Measurements from ENCODE around the gene CA9.
A peak's percentile ranks its signal among the peaks of the same experiment; 100 is the strongest.

Gene CA9

DNA sequence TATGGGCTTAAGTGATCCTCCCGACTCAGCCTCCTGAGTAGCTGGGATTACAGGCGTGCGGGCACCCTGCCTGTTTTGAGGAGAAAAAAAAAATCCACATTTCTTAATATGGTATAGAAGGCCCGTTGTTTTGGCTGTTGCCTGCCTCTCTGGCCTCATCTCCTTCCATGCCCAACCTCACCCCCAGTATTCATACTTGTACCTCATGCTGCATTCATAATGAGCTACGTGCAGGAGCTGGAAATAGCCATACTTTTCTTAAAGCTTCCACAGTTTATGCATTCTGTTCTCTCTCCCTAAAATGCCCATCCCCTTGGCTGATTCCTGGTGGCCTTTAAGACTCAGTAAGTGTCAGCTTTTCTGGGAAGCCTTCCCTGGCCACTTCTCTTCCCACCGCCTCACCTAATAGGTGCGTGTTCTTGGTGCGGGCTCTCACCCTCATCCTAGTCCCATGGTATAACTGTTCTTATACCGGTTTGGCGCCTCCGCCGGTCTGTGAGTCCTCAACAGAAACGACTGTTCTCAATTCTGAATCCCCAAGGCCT, 18.1 kb downstream of the CA9 start:
- DNase-seq = no peak

DNA sequence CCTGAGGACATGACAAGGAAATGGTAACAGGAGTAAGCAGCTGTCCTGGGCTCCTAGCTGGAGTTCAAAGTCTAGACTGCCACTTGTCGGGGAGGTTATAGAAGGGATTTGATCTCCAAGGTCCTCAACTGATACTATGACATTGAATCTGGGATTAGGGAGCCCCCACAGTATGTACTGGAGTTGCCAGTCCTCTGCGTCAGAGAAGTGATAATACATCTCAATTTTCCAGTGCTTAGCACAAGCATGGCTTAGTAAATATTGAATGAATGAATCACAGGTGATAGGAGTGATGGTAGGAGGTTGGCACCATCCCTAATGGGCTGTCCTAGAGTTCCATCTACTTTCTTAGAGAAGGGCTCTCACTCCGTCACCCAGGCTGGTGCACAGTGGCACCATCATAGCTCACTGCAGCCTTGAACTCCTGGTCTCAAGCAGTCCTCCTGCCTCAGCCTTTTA, 22.2 kb downstream of the CA9 start:
- DNase-seq = no peak

DNA sequence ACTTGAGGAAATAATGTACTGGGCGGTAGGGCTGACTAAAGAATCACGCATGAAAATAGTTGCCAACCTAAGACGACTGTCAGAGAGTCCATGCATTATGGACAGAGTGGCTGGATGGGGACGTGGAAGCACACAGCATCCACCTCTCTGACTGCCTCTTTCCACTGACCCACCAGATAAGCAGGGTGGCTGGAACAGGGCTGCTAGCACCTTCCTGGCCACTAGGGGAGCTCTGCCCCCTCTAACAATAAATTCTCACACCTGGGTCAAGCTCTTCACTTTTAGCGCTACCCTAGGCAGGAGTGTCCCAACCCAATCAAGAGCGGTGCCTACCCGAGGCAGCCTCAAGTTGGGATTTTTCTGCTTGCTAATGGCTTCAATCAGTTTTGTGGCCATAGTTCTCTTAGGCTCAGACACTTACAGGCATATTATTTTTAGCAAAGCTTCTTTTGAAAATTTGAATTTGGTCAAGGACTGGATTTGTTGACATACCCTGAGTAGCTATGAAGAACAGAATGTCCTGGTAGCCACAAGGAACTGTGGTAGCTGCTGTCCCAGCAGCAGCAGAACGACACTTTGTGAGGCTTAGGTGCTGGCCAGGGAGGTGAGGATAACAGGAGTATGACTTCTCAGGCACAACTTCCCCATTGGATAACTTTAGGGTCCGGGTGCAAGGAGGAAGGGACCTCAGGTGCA, 22.9 kb downstream of the CA9 start:
- peak; percentile 59 to 67 for DNase-seq

DNA sequence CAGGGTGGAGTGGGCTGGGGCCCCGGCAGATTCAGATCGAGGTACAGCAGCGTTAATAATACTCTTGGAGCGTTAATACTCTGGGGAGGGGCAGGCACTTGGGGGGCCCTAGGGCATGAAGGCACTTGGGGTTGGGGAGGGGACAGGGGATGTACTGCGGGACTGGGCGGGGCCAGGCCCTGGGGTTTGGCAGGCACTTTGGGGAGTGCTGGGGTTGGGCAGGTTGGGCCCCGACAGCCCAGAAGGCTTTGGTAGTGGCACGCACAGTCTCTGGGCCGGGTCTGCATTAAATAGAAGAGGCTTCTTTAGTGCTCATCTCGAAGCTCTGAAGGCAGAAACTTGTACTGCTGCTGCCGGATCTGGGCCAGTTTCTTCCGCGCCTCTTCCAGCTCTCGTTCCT, 23.8 kb downstream of the CA9 start:
- DNase-seq = no peak

DNA sequence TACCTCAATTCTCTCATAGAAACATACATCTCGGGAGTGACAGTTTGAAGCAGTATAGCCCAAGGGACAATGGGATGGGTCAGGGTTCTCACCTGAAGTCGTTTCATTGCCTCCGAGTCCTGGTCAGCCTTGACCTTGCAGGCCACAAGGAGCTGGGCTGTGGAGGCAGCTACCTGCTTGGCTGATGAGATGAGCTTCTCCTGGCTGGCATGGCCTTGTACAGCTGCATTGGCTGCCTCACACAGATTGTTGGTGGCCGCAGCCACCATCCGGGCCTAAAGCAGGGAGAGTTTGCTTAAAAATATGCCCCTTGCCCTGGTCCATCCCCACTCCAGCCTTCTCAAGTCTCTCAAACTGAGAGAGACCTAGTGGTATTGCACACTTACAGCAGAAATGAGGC, 24.5 kb downstream of the CA9 start:
- DNase-seq = no peak

DNA sequence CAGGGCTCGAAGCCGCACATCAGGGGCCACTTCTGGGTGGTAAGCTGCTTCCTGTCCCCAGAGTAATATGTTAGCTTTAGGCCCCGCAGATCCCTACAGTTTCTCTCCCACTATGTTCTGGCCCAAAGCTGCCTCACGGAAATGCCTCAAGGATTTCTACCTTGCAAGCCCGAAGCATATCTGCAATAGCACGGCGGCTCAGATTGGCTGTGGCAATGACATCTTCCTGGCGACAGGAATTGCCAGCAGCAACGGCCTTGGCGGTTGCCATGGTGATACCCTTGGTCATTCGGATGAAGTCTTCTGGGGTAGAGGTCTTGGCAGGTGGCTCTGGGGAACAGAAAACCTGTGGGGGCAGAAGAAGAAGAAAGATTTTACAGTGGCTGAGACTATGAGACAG, 26.3 kb downstream of the CA9 start:
- DNase-seq = no peak

DNA sequence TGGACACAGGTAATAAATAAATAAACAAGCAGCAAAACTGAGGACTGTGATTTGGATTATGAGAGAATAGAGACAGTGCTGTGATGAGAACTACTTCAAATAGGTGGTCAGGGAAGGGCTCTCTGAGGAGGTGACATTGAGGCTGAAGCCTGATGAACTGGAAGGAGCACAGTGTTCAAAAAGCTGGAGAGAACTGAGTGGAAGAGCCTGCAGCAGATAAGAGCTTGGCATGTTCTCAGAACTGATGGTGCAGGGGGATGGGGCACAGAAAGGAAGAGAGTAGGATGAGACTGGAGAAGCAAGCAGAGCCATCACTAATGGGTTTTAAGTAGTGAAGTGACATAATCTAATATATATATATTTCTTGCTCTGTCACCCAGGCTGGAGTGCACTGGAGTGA, 27.2 kb downstream of the CA9 start:
- no peak for DNase-seq

DNA sequence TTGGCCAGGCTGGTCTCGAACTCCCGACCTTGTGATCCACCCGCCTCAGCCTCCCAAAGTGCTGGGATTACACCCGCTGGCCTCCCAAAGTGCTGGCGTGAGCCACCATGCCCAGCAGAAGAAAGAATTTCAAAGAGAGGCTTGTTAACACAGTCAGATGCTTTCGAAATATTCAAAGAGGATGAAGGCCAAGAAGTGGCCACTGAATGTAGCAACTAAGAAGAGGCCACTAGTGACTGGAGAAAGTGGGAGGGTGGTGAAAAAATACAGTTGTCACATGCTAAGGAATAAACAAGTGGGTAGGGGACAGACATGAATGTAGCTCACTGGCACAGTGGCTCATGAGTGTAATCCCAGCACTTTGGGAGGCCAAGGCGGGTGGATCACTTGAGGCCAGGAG, 29.0 kb downstream of the CA9 start:
- DNase-seq = no peak

DNA sequence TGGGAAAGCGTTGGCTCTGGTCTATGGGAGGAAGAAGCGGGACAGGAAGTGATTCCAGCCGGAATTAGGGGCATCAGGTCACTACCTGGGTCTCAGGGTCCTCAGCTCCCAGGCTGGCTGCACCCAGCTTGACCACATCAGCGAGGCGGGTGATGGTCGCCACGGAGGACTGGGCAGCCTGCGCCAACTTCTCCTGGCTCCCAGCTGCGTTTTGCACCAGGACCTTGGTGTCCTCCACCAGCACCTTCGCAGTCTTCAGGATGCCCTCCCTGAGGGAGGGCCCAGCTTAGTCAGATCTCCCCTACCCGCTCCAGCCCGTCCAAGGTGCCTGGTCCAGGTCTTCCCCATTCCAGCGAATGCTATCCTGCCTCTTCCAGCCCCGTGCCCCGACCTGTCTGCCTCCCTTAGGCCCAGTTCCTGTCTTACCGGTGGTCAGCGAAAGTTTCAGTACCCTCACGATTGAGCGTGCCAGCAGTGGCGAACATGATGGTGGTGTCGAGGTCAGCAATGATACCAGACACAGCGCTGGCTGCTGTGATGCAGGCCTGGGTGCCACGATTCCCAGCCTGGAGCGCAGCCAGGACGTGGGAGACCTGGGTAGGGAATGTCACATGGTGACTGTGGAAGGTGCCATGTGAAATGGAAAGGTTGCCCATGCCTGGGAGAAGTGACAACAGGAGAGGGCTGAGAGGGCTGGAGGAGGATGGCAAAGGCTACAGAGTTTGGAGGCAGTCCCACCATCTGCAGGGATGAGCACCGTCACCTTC, 30.4 kb downstream of the CA9 start:
- DNase-seq = no peak

DNA sequence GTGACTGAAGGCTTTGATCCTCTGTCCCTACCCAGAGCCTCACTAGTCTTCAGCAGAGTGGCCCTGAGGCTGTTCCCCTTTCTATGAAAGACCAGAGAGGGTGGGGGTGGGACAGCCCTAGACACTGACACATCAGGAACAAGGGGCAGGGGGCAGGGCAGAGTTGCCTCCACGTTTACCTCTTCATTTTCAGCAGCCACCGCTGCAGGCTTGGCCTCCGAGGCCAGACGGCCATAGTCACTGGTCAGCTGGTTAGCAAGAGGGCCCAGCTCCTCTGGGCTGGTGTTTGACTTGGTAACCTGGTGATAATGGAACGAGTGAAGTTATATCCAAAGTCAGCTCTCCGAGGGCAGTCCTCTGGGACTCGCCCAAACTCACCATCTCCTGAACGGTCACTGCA, 31.6 kb downstream of the CA9 start:
- no peak for DNase-seq

DNA sequence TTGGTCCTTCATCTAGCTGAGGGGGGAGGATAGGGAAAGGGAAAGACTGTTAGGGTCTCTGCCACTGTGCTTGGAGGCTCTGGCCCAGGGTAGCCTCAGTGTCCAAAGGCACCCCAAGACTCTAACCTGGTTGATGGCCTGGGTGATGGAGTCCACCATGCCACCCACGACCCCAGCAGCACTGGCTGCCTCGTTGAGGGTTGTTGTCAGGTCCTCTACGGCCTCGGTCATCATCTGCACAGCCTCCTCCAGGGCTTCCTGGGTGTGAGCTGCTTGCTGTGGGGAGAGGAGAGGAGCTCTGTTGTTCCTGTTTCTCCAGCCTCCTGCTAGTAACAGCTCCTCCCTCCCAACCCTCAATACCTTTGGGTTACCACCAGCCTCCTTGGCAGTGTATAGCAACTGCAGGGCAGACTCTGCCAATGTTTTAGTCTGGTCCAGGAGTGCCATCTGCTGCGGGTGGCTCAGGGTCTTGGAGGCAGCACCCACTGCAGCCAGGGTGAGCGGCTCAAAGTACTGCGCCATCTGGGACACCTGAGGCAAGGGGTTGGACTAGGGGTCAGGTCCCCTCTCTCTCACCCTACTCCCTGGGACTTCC, 32.2 kb downstream of the CA9 start:
- DNase-seq = no peak

DNA sequence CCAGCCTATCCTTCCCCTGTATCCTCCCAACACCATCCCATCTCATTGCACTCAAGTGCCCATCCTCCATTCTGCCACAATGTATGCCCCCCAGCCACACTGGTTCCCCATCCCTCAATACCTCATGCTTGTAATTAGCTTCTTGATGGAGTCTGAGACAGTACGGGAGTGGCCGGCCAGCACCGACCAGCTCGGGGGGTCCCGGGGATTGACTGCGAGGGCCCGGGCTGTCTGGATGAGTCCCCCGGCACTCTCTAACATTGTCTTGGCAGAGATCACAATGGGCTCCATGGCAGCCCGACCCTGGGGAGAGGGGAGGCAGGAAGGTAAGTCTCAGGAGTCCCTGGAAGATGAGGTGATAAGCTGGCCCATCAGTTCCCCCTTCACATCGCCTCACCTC, 33.2 kb downstream of the CA9 start:
- no peak for DNase-seq

DNA sequence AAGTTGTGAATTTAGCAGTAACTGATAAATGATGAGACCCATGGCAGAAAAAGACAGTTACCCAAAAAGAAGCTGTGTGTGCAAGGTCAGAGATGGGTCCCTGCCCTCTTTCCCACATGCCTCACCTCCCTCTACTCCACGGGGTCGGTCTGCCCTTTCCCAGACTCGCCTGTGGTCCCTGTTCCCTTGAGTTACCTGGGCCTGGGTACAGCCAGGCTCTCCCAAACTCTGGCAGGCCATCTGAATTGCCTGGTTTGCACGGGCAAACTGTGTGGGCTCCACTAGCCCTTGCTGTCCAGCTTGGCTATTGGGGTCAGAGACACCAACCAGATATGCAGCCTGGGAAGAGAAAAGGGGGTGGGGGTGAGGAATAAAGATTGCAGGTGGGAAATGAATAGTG, 34.4 kb downstream of the CA9 start:
- no peak for DNase-seq

DNA sequence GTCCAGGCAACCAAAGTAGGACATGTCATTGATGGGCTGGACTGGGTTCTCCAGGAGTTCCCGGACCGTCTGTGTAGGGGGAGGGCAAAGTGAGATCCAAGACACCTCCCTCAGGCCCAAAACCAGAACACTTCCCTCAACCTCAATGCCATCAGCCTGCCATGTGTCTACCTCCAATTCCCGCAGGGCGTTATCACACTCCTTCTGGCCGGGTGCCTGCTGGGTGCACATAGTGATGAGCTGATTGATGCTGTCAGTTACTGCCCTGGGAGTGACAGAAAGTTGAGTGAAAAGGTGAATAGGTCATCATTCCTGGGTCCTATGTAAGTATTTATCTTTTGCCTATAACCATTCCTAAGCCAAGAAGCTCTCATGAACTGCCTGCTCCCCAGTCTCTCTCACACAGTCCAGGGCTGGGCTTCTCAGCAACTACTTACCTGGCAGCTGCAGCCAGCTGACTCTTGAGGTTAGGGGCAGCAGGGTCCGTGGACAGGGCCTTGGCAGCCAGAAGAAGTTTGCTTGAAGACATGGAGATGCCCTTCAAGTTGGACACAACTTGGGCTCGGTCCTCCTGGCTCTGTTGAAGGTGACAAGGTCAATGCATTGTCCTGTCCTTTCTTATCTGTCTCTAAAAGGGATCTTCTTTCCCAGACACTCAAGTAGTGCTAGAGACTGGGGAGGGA, 37.2 kb downstream of the CA9 start:
- DNase-seq = no peak

DNA sequence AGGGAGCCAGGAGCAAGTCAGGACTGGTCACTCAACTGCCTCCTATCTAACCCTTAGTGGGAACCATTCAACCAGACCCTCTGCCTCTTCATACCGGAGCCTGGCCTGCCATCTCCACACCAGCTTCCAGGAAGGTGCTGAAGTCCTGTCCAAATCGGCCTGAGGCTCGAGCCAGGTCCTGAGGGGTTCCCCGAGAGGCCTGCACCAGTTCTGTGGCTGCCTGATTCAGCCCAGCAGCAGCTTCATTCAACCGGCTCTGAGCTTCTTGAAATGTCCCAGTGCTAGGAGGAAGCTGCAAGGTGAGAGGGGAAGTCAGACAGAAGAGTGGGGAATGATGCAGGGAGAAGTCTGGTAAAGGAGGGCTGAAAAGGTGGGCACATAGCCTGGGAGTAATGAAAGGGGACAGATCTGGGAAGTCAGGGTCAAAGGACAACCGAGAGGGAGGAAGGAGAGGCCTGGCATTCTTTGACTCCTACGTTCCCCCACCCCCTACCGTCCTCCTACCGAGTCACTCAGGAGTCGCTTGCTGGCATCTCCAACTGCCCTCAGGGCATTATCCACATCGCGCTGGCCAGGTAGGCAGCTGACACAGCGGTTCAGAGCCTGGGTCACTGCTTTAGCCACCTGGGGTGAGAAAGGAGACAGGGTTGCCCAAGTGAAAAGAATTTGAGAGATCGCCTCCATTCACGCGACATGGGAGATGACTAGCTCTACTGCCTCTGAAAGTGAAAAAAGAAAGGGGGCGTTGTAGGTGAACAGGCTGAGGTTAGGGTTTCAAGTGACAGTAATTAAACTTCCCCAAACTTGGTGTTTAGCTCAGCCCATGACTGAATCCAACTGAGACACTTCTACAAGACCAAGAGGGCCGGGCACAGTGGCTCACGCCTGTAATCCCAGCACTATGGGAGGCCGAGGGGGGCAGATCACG, 38.0 kb downstream of the CA9 start:
- no peak for DNase-seq

DNA sequence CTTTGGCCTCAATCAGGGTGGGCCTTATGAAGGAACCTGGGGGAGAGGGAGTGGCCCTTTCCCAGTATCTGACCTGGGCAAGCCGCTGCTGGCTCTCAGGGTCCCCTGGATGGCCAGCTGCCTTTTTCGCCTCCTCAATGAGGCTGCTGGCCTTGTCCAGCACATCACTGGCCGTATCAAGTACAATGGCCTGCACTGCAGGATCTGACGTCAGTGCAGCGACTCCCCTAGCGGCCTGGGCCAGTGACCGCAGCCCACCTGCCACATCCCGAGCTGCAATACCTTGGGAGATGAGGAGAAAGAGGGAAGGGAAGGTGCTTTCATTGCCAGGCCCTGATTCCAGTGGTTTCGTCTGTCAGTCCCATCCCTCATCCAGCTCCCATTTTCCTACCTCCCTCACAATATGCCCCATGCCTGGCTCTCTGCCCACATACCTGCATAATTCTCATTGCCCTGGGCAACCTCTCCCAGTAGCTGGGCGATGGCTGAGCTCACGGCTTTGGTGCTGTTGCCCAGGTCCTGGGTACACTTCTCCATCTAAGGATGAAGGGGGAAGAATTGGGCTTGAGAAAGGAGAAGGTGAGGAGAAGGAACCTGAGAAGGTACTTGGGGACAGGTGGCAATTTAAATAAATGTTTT, 39.2 kb downstream of the CA9 start:
- no peak for DNase-seq

DNA sequence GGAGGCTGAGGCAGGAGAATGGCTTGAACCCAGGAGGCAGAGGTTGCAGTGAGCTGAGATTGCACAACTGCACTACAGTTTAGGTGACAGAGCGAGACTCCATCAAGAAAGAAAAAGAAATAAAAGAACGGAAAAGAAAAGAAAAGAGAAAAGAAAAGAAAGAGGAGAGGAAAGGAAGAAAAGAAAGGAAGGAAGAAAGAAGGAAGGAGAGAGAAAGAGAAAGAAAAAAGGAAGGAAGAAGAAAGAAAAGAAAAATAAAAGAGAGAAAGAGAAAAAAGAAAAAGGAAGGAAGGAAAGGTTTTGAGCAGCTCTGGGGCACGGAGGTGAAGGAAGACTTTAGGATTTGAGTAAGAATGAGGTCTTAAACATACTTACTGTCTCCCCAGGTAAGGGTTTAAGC, 39.9 kb downstream of the CA9 start:
- no peak for DNase-seq

DNA sequence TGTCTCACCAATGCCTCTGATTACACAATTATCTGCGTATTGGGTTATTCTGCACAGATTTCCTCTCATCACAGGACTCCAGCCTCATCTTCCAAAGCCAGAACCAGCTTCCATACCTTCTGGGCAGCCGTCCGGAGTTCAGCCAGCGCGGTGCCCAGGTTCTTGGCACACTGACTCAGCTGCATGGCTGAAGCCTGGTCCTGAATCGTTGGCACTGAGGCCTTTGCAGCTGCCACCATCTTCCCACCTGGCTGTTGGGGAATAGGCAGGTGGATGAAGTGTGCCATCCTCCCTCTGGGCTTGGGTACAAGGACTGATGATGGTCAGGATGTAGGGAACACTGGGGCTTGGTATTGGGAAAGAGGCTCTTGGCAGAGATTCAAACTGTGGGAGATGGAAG, 40.4 kb downstream of the CA9 start:
- DNase-seq = no peak

DNA sequence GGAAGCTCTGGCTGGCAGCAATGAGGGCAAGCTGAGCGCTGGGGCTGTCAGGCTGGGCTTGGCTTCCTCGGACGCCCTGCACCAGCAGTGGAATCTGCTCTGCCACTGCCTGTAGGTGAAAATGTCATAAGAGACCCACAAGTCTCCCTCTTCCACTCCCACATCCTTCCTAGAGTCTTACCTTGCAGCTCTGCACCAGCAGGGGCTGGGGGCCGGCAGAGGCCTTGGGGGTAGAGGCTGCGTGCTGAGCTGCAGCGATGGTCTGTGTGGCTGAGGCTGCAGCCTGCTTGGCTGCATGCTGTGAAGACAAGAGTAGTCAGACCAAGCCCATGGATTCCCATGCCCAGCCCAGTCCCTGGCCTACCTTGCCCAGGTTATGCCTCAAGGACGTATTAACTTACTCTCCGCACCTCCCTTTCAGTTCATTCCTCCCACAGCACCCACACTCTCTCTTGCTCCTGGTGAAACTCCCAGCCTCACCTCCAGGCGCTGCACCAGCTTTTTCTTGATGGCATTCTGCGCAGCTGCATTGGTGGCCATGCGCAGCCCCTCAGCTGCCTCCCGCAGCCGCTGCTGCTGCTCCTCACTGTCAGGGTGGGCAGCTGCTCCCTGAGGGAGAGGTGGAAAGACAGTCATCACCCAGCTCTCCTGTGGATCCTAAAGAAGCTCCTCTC, 41.0 kb downstream of the CA9 start:
- DNase-seq = no peak

DNA sequence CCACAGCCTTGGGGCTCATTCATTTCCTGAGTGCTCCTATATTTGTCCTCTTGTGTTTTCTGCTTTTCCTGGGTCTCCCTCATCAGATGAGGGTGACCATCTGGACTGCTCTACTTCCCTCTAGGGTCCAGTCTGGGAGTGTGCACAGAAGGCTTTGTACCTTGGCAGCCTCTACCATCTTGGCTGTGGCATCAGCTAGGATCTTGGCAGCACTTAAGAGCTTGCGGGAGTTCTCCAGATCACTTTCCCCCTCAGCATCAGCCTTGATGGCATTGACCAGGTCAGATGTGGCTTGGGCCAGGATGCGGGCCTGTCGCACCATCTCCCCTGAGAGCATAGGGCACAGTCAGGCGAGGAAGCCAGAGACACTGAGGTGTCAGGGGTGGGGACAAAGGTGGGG, 42.5 kb downstream of the CA9 start:
- no peak for DNase-seq

Data from CD4-positive, alpha-beta T cell treated with Interleukin-1 beta for 1 hour (primary cell).